NCI-H82 treated with DMSO at 0.1 percent for 48 hours (cell line): Measurements from ENCODE around the gene C1QTNF9.
"Not testable (repeated sequence)": the region's sequence is repeated elsewhere in the genome, so short reads cannot be mapped to it uniquely, and the experiment has no call there.

ENCODE experiments used
- DNase-seq: peaks from one replicate; lab custom pipeline; 2025; ENCODE audit not compliant: unreplicated experiment; lab: John Stamatoyannopoulos, UW

Gene C1QTNF9

GRCh38 chr13:24319641-24320040 is 10.3 kb downstream of the C1QTNF9 start:
- DNase-seq: not testable (repeated sequence)

- DNase-seq: not testable (repeated sequence)
Measured at GRCh38 chr13:24321416-24321815, 12.0 kb downstream of the C1QTNF9 start.

- not testable (repeated sequence) for DNase-seq
Measured at GRCh38 chr13:24322470-24322869, 13.1 kb downstream of the C1QTNF9 start.

- DNase-seq: no peak
Measured at GRCh38 chr13:24323036-24323738, 13.8 kb downstream of the C1QTNF9 start.

- DNase-seq: no peak
Measured at GRCh38 chr13:24323739-24324075, 14.3 kb downstream of the C1QTNF9 start.

- not testable (repeated sequence) for DNase-seq
Measured at GRCh38 chr13:24327598-24327997, 18.2 kb downstream of the C1QTNF9 start.

GRCh38 chr13:24328145-24328544 is 18.8 kb downstream of the C1QTNF9 start:
- no peak for DNase-seq

- DNase-seq: no peak
Measured at GRCh38 chr13:24338721-24339120, 29.3 kb downstream of the C1QTNF9 start.

- DNase-seq: no peak
Measured at GRCh38 chr13:24339937-24340607, 30.7 kb downstream of the C1QTNF9 start.

GRCh38 chr13:24340608-24340955 is 31.2 kb downstream of the C1QTNF9 start:
- DNase-seq: no peak

- DNase-seq: no peak
Measured at GRCh38 chr13:24341439-24341838, 32.1 kb downstream of the C1QTNF9 start.

- no peak for DNase-seq
Measured at GRCh38 chr13:24348385-24348784, 39.0 kb downstream of the C1QTNF9 start.

GRCh38 chr13:24348797-24349515 is 39.6 kb downstream of the C1QTNF9 start:
- DNase-seq: no peak

- not testable (repeated sequence) for DNase-seq
Measured at GRCh38 chr13:24349778-24350664, 40.6 kb downstream of the C1QTNF9 start.

GRCh38 chr13:24351423-24351822 is 42.0 kb downstream of the C1QTNF9 start:
- DNase-seq: no peak

GRCh38 chr13:24353736-24354135 is 44.4 kb downstream of the C1QTNF9 start:
- no peak for DNase-seq

- no peak for DNase-seq
Measured at GRCh38 chr13:24355103-24355502, 45.7 kb downstream of the C1QTNF9 start.

- DNase-seq: no peak
Measured at GRCh38 chr13:24356270-24356669, 46.9 kb downstream of the C1QTNF9 start.

- no peak for DNase-seq
Measured at GRCh38 chr13:24356837-24357236, 47.5 kb downstream of the C1QTNF9 start.

- no peak for DNase-seq
Measured at GRCh38 chr13:24357756-24358155, 48.4 kb downstream of the C1QTNF9 start.

- not testable (repeated sequence) for DNase-seq
Measured at GRCh38 chr13:24358836-24359235, 49.5 kb downstream of the C1QTNF9 start.
